HEK293T (cell line): ENCODE results near the gene PPP1R27.

ENCODE experiments used
- ELF4 ChIP-seq: fragments of 450-650 bp; IDR thresholded peaks from 2 replicates; pipeline ENCODE4 v1.6.1; 2017; ENCODE audit warnings: antibody characterized with exemption
- FOXA1 ChIP-seq: fragments of 450-650 bp; IDR thresholded peaks from 2 replicates; pipeline ENCODE4 v1.6.1; 2016; ENCODE audit warnings: mild to moderate bottlenecking
- FOXK2 ChIP-seq: fragments of 450-650 bp; IDR thresholded peaks from 2 replicates; pipeline ENCODE4 v1.6.1; 2016; ENCODE audit warnings: mild to moderate bottlenecking
- FOXM1 ChIP-seq: fragments of 450-650 bp; IDR thresholded peaks from 2 replicates; pipeline ENCODE4 v1.6.1; 2017; ENCODE audit warnings: mild to moderate bottlenecking, borderline replicate concordance
- NFRKB ChIP-seq: fragments of 450-650 bp; IDR thresholded peaks from 2 replicates; pipeline ENCODE4 v1.6.1; 2016; ENCODE audit warnings: mild to moderate bottlenecking, moderate library complexity
- SP1 ChIP-seq: fragments of 450-650 bp; IDR thresholded peaks from 2 replicates; pipeline ENCODE4 v1.6.1; 2017
- TF ChIP-seq, protein P1 (sequence below): fragments of 450-650 bp; IDR thresholded peaks from 2 replicates; pipeline ENCODE4 v1.6.1; 2016

DNA sequence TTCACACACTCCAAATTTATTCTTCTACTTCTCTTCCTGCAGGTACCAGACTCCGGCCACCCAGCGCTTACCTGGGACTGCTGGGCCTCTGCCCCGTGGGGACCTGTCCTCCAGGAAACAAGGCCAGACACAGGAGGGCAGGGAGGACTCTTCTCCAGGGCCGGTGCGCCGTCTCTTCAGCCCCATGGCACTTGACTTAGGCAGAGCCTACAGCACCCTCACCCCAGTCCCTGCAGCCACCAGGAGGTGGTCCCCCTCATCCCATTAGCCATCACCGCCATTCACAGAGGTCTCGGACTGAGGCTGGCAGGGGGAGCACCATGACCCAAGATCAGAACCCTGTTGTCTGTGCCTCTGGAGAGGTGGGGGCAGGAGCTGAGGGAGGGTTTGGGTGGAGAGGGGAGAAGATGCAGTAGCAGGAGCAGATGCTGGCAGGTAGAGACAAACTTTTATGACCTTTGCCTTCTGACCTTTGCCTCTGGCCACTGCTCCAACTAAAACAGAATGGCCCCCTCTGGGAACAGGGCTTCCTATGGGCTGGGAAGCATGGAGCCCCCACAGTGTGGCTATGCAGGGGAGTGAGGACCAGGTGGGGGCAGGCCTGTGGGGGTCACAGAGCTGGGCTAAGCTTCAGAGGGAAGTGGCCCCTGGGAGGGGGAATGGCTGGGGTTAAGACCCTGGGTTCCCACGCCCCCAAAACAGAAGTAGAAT lies 32.6 kb downstream of the PPP1R27 start:
- TF ChIP-seq SP1 = no peak
- no peak for TF ChIP-seq FOXA1
- TF ChIP-seq, protein P1, sequence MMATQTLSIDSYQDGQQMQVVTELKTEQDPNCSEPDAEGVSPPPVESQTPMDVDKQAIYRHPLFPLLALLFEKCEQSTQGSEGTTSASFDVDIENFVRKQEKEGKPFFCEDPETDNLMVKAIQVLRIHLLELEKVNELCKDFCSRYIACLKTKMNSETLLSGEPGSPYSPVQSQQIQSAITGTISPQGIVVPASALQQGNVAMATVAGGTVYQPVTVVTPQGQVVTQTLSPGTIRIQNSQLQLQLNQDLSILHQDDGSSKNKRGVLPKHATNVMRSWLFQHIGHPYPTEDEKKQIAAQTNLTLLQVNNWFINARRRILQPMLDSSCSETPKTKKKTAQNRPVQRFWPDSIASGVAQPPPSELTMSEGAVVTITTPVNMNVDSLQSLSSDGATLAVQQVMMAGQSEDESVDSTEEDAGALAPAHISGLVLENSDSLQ = no peak
- TF ChIP-seq FOXK2 = no peak
- TF ChIP-seq FOXM1 = no peak
- TF ChIP-seq NFRKB = no peak
- no peak for TF ChIP-seq ELF4
